SK-MEL-5 (cell line): ENCODE data around the gene SERINC2. TPM values are rescaled to one million over a fixed set of nuclear protein-coding genes. Genes with fewer than 3 reads are reported as not detected.

Experiments
- DNase-seq: peaks from one replicate; pipeline ENCODE4 v3.0.0-alpha.2; 2016; ENCODE audit warnings: low read depth, low spot score
- in situ Hi-C: cut with HindIII; loops from 2 replicates; pipeline ENCODE4 v1.10.0; 2016; ENCODE audit warnings: low sequenced_read_pairs, high pct_unique_total_duplicates, low pct_unique_long_range_greater_than_20kb
- polyA plus RNA-seq, 2 experiments: library from polyadenylated mRNA; depleted of rRNA; stranded (reverse); fragments of >200 nt; gene quantifications; 2 replicates each; pipeline ENCODE4 v1.2.3, GENCODE V29; 2015
- total RNA-seq: library from RNA; depleted of rRNA; stranded (reverse); fragments of >200 nt; shearing (Covaris generic); gene quantifications from 2 replicates; pipeline ENCODE4 v1.2.3, GENCODE V29; 2014; rRNA removed

The SERINC2 gene
- 6.6 and 8.1 TPM in 2 replicates for total RNA-seq
- polyA plus RNA-seq (2015; cell fraction: cytosol; rRNA removed): 28.1 and 37.0 TPM in 2 replicates
- 10.6 and 11.0 TPM in 2 replicates for polyA plus RNA-seq (2015; cell fraction: nucleus; rRNA removed)

DNA sequence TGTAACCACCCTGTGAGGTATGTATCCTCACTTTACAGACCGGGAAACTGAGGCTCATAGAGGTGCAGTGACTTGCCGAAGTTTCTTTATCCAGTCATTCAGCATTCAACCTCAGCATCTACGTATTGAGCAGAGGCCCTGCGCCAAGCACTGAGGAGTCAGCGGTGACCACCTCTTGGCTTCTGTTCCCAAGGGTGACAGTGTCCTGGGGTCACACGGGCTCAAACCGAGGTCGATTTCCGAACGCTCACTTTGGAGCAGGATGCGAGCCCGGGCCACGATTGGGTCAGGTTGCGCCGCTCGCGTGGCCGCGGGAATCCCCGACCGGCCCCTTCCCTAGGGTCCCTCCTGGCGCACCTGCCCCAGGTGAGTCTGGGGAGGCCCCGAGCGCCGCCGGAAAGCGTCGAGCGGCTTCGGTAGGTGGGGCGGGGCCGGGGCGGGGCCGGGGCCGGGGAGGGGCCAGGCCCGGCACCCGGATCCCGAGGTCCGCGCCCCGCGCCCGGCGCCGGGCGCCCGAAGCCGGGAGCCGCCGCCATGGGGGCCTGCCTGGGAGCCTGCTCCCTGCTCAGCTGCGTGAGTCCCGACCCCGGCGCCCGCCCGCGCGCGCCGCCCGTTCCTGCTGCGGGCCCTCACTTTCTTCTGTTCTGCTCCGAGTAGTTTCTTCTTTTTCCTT, at the start of gene SERINC2:
Gene SERINC2 (plus strand): TSS at position 482 of the 673 bp plus-strand sequence. CDS start 53 bp downstream, at position 535.
- DNase-seq: peak; percentile 16
- in situ Hi-C loops: no loop called here

DNA sequence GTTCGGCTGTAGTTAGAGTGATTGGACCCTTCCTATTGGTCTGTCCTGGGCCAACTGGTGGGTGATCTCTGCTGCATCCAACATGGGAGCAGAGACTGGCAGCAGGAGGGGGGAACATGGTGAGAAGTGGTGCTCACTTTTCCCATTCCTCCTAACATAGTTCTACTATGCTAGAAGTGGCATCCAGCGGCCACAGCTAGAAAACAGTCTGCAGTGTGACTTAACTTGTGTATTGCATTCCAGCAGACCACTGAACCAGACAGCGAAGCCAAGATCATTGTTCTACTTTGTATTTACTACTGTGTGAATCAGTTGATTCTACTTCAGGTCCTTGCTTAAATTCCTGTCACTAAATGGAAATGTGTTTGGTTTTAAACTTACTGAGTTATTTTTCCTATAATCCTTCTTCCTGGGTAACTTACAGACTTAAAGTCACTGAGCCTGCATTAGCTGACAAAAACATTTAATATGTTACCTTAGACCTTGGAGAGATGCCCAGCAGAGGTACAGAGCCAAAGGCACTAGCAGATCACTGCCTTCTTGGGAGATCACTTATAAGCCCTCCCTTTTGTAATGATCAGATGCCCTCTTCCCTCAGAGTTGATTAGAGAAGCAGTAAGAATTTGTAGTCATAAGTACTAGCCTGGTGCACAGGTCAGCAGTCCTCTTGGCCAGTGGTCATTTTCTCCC, 48.3 kb upstream of the SERINC2 start:
- no peak for DNase-seq

GRCh38 chr1:31366796-31367195, 46.2 kb upstream of the SERINC2 start:
- in situ Hi-C loops: no loop called here
- DNase-seq: no peak

More for the DNA sequence above, 48.3 kb upstream of the SERINC2 start:
- in situ Hi-C loops: no loop called here

- no peak for DNase-seq
- in situ Hi-C loops: no loop called here
These were observed 44.4 kb upstream of the SERINC2 start for GRCh38 chr1:31368611-31369107.

DNA sequence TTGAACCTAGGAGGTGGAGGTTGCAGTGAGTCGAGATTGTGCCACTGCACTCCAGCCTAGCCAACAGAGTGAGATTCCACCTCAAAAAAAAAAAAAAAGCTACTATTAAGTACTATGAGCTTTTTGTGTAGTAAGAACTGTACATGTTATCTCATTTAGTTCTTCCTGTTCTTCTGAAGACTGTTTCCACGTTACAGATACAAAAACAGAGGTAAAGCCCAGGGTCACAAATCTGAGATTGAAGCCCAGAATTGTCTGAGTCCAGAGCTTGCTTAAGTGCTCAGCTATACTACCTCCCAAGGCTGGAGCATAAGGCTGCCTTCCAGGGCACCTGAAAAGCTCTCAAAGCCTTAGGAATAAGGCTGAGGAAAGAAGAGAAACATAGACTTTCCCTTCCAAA, 43.0 kb upstream of the SERINC2 start:
- no peak for DNase-seq
- in situ Hi-C loops: no loop called here

DNA sequence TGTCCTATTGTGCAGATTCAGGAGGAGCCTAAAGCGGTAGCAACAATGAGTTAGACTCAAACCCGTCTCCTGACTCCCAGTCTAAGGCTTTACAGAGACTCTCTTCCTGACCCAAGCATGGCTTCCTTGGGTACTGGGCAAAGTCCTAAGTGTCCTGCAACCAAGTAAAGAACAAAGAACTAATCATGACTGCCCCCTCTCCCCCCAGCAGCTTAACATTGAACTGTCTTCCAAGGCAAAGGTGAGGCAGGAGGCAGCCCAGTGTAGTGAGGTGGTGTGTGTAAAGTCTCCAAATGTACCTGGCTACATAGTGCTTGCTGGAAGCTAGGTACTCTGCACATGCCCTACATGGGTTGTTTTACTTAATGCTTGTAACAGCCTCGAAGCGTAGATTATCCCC, 42.4 kb upstream of the SERINC2 start:
- in situ Hi-C loops: no loop called here
- no peak for DNase-seq

DNA sequence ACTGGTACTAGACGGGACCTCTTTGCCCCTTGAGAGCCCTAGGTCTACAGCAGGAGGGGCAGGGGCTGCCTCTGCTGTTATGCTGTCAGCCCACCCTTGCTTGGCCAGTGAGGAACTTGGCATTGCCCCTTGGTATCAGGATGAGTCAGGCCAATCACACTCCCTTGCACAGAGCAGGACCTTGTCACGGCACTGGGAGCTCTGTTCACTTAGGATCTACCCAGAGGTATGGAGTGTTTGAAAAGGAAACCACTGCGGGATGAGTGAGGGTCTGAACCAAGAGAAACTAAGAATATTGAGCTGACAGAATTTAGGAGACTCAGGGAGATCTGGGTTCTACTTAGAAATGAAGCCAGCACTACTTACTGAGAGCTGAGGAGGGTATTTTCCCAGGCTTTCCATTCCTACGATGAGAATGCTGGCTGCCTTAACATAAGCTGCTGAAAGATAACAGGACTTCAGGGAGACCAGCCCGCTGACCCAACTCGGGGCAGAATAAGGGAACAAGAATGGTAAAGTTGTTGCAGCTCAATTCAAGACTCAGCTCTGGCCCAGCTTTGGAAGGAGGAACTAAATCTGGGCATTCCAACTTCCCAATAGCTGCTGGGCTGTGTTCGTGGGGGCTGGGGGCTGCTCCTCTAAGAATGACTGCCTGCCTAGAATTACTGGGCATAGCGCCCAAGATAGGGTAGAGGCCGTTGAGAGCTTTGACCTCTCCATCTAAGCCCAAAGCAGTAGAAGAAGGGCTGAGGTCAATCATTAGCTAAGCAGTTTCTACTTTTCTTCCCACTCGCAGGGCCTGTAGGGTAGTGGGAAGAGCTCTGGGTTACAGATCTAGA, 41.7 kb upstream of the SERINC2 start:
- in situ Hi-C loops: no loop called here

GRCh38 chr1:31372051-31372450, 41.0 kb upstream of the SERINC2 start:
- in situ Hi-C loops: no loop called here
- no peak for DNase-seq

More for the DNA sequence above, 41.7 kb upstream of the SERINC2 start:
- DNase-seq: no peak

GRCh38 chr1:31372751-31373055, 40.3 kb upstream of the SERINC2 start:
- in situ Hi-C loops: no loop called here

GRCh38 chr1:31373056-31373896, 39.7 kb upstream of the SERINC2 start, which contains the start of gene FABP3:
Gene FABP3 (minus strand): TSS chr1:31373076. CDS start chr1:31373014, 62 bp downstream.
- in situ Hi-C loops: no loop called here
- no peak for DNase-seq

More at GRCh38 chr1:31372751-31373055, 40.3 kb upstream of the SERINC2 start:
- no peak for DNase-seq

DNA sequence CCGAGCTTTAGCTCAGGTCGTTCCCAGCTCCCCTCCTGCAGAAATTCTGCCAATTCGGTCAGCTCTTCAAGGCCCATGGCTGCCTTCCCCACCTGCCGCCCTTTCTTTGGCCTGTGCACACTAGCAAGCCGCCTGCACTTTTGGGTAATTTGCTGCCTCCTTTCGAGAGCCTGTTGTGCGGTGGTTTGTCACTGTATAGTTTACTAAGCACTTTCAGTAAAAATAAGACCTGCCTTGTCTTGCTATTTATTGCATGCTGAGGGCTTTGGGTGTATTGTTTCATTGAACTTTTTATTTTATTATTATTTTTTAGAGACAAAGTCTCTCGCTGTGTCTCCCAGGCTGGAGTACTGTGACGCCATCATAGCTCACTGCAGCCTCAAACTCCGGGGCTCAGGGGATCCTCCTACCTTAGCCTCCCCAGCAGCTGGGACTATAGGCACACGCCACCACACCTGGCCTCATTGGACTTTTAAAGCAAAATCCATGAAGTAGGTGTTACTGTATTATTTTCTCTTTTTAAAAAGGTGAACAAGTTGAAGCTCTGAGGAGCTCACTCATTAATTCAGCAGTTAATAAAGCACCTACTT, 39.0 kb upstream of the SERINC2 start:
- in situ Hi-C loops: no loop called here
- DNase-seq: no peak

DNA sequence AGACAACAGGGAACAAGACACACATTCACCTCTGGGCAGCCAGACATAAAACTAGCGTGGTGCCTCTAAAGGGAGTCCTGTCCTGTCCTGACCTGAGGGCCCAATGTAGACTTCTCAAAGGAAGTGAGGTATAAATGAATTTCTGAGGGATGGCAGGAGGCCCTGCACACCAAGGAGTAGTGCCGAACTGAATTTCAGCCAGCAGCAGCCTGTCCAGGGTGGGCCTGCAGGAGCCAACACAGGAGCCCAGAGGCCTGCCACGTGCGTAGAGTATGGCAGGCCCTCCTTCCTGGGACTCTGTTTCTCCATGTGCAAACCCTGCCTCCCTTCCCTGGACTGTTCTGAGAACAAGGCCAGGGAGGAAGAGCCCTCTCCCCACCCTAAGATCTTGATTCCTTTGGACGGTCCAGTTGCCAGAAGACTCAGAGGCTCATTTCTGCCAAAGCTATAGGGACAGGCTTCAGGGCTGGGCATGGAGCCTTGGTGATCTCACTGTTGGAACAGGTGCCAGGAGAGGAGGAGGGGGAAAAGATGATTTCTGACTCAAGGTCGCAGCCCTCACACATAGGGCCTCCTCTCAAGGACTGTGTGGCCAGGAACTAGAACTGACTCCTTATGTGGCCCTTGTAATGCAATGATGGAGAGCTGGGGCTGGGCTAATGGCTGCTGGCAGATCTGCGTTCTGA, 38.4 kb upstream of the SERINC2 start:
- no peak for DNase-seq

GRCh38 chr1:31376375-31377134, 36.5 kb upstream of the SERINC2 start:
- DNase-seq: no peak
- in situ Hi-C loops: no loop called here

More for the DNA sequence above, 38.4 kb upstream of the SERINC2 start:
- in situ Hi-C loops: no loop called here

DNA sequence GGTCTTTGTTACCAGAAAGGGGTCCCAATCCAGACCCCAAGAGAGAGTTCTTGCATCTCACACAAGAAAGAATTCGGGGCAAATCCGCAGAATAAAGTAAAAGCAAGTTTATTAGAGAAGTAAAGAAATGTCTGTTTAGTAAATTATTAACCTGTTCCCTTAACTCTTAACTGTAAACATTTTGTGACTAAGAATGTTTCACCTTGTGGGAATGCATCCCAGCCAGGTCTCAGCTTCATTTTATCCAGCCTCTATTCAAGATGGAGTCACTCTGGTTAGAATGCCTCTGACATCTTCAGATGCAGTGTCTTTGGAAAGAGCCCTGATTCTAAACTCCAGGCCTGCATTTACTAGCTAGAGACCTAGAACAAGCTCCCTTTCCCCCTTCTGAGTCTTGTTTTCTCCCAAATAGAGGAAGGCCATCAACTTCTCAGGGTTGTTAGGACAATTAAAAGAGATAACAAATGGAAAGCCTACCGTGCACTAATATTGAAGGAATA, 35.6 kb upstream of the SERINC2 start:
- no peak for DNase-seq
- in situ Hi-C loops: no loop called here

DNA sequence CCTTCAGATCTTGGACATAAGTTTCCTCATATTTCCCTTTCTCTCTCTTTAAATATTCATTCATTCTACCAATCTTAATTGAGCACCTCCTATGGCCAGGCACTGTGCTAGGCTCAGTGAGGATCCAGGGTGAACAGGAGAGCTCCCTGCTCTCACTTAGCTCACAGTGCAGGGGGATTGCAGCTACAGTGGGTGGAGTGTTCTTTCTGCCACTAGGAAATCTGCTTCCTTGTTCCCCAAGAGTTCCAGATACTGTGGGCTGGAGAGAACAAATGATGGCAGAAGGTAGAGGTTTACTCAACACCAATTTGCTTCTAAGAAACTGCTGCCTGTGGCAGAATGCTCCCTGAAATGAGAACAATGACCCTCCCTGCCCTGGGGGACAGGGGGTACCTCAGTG, 35.0 kb upstream of the SERINC2 start:
- in situ Hi-C loops: no loop called here
- no peak for DNase-seq
